K562 (cell line): ENCODE measurements around the gene RDH13. TPM values are rescaled to one million over a fixed set of nuclear protein-coding genes. Genes with fewer than 3 reads are reported as not detected.

ENCODE experiments used
- ATAC-seq: fragments of 200-7000 bp; cut with Tn5 transposase; 3 replicates; pipeline ENCODE4 v1.9.1; 2020; ENCODE audit warnings: moderate library complexity
- BruUV-seq: library from RNA; stranded (reverse); fragments of 400-500 nt; replicated peaks from 2 replicates; lab custom pipeline; 2021; lab: Mats Ljungman, UMichigan
- CTCF ChIA-PET: fragments of 300-600 bp; formaldehyde crosslinking; extraction: SDS; loops from one replicate; lab custom pipeline; 2021; ENCODE audit warnings: low intra/inter-chr PET ratio; lab: Yijun Ruan, JAX
- POLR2A ChIA-PET: fragments of 300-600, 350-650 bp; sonication (Branson Sonifier 250); formaldehyde crosslinking; extraction: SDS; loops from one replicate; lab custom pipeline; 2021; ENCODE audit warnings: antibody characterized with exemption, inconsistent platforms; lab: Yijun Ruan, JAX
- DNase-seq, 4 experiments: peaks; one replicate each; pipeline versions ENCODE4 v3.0.0 to v3.0.0-alpha.2; 2011 to 2018; ENCODE audit warnings: low spot score in 3 of 4, mixed read lengths in 3 of 4; ENCODE audit errors: extremely low read depth in 1 of 4
- FAIRE-seq: peaks from 2 replicates; lab custom pipeline; 2011; peaks lifted over from hg19 to GRCh38; lab: Jason Lieb, UNC
- H2AFZ ChIP-seq: 2 replicates; pipeline ENCODE4 v1.6.0; 2011; ENCODE audit warnings: low read depth, low read length, control low read depth, inconsistent platforms
- H3K27ac ChIP-seq: fragments of 200-600 bp; 3 replicates; pipeline ENCODE4 v1.8.0; 2011; ENCODE audit warnings: low read depth, mild to moderate bottlenecking, control low read depth, inconsistent platforms, low read length, moderate library complexity, mixed read lengths; ENCODE audit errors: extremely low read depth
- H3K27me3 ChIP-seq, 2 experiments: fragments of 300-600 bp in 1 of 2; 2 replicates in 1 of 2; 3 replicates in 1 of 2; pipeline versions ENCODE4 v1.6.0 to v1.8.0; 2011; ENCODE audit warnings: inconsistent platforms in 2 of 2, low read length in 2 of 2, mild to moderate bottlenecking in 1 of 2, mixed read lengths in 1 of 2, moderate library complexity in 1 of 2; ENCODE audit not compliant: control insufficient read depth in 2 of 2, insufficient read depth in 2 of 2
- H3K36me3 ChIP-seq: fragments of 300-600 bp; 3 replicates; pipeline ENCODE4 v1.8.0; 2011; ENCODE audit warnings: mild to moderate bottlenecking, low read length, inconsistent platforms; ENCODE audit not compliant: control insufficient read depth, insufficient read depth
- H3K4me1 ChIP-seq, 2 experiments: fragments of 200-600 bp in 1 of 2; replicated peaks in 1 of 2; 2 replicates in 1 of 2; 3 replicates in 1 of 2; pipeline versions ENCODE4 v1.5.1 to v1.8.0; 2011; ENCODE audit warnings: inconsistent platforms in 2 of 2, low read length in 2 of 2, mild to moderate bottlenecking in 1 of 2, mixed read lengths in 1 of 2, moderate library complexity in 1 of 2; ENCODE audit not compliant: control insufficient read depth in 2 of 2, insufficient read depth in 2 of 2
- H3K4me2 ChIP-seq: 2 replicates; pipeline ENCODE4 v1.6.1; 2011; ENCODE audit warnings: low read length, control low read depth, inconsistent platforms, mixed read lengths; ENCODE audit not compliant: insufficient read depth
- H3K4me3 ChIP-seq: fragments of 200-600 bp; sonication (generic), shearing (Covaris generic); 2 replicates; pipeline ENCODE4 v1.5.1; 2016; ENCODE audit warnings: control low read depth, inconsistent platforms
- H3K79me2 ChIP-seq: fragments of 200-600 bp; 3 replicates; pipeline ENCODE4 v1.8.0; 2011; ENCODE audit warnings: low read length, inconsistent platforms; ENCODE audit not compliant: control insufficient read depth, insufficient read depth
- H3K9ac ChIP-seq, 2 experiments: 2 replicates each; pipeline versions ENCODE4 v1.6.0 to v1.6.1; 2011; ENCODE audit warnings: low read depth in 2 of 2, low read length in 2 of 2, control low read depth in 1 of 2, inconsistent platforms in 1 of 2, mild to moderate bottlenecking in 1 of 2, mixed read lengths in 1 of 2; ENCODE audit not compliant: insufficient read depth in 1 of 2
- H3K9me1 ChIP-seq: one replicate; pipeline ENCODE4 v1.6.0; 2011; ENCODE audit warnings: inconsistent platforms, mild to moderate bottlenecking, low read length, moderate library complexity; ENCODE audit not compliant: control insufficient read depth, insufficient read depth
- H3K9me3 ChIP-seq: replicated peaks from 2 replicates; pipeline ENCODE4 v1.5.1; 2011; ENCODE audit warnings: low read depth, low read length, inconsistent platforms; ENCODE audit not compliant: control insufficient read depth, insufficient read depth
- H4K20me1 ChIP-seq: replicated peaks from 2 replicates; pipeline ENCODE4 v1.6.1; 2011; ENCODE audit warnings: low read length, inconsistent platforms, mixed read lengths; ENCODE audit not compliant: control insufficient read depth, insufficient read depth
- BCOR ChIP-seq: fragments of 450-650 bp; IDR thresholded peaks from 2 replicates; pipeline ENCODE4 v1.6.1; 2016
- CBFA2T3 ChIP-seq: fragments of 450-650 bp; IDR thresholded peaks from 2 replicates; pipeline ENCODE4 v1.6.1; 2017
- FOSL1 ChIP-seq: fragments of 200-800 bp; sonication (Bioruptor generic); conservative IDR thresholded peaks from 2 replicates; pipeline ENCODE4 v1.6.1; 2016; ENCODE audit warnings: missing genetic modification characterization, missing compliant biosample characterization
- HDAC1 ChIP-seq, 2 experiments: fragments of 450-650 bp; IDR thresholded peaks; 2 replicates each; pipeline ENCODE4 v1.6.1; 2016 to 2017; ENCODE audit warnings: inconsistent platforms in 1 of 2, mild to moderate bottlenecking in 1 of 2, moderate library complexity in 1 of 2
- JUND ChIP-seq, 2 experiments: IDR thresholded peaks; 2 replicates in 1 of 2; 3 replicates in 1 of 2; pipeline ENCODE4 v1.6.1; 2011; ENCODE audit warnings: borderline replicate concordance in 2 of 2, low read depth in 2 of 2, low read length in 2 of 2, improper control_type of control experiment in 1 of 2, missing biosample characterization in 1 of 2, missing genetic modification characterization in 1 of 2, missing genetic modification reagents in 1 of 2
- L3MBTL2 ChIP-seq: fragments of 450-650 bp; IDR thresholded peaks from 2 replicates; pipeline ENCODE4 v1.6.1; 2016; ENCODE audit warnings: mild to moderate bottlenecking, moderate library complexity
- MXI1 ChIP-seq: IDR thresholded peaks from 2 replicates; pipeline ENCODE4 v1.6.1; 2011; ENCODE audit warnings: low read depth, mild to moderate bottlenecking, improper control_type of control experiment, low read length
- PCBP1 ChIP-seq: fragments of 200-400 bp; formaldehyde crosslinking; IDR thresholded peaks from 2 replicates; pipeline ENCODE4 v1.6.1; 2018; ENCODE audit warnings: mild to moderate bottlenecking, low read depth, low read length; ENCODE audit not compliant: poor library complexity, severe bottlenecking
- PHF21A ChIP-seq: fragments of 450-650 bp; IDR thresholded peaks from 2 replicates; pipeline ENCODE4 v1.6.1; 2017; ENCODE audit warnings: low read depth, borderline replicate concordance
- POLR2A ChIP-seq: fragments of 450-650 bp; conservative IDR thresholded peaks from 2 replicates; pipeline ENCODE4 v1.6.1; 2016
- POLR2H ChIP-seq: IDR thresholded peaks from 2 replicates; pipeline ENCODE4 v1.6.1; 2016; ENCODE audit warnings: missing genetic modification characterization, low read depth, mild to moderate bottlenecking, control low read depth, missing compliant biosample characterization, moderate library complexity
- RBFOX2 ChIP-seq: fragments of 200-400 bp; formaldehyde crosslinking; IDR thresholded peaks from 2 replicates; pipeline ENCODE4 v1.6.1; 2017; ENCODE audit warnings: low read depth, mild to moderate bottlenecking, low read length, moderate library complexity
- YY1 ChIP-seq, 3 experiments: IDR thresholded peaks; 2 replicates each; pipeline ENCODE4 v1.6.1; 2011; ENCODE audit warnings: low read length in 2 of 3, mild to moderate bottlenecking in 2 of 3, moderate library complexity in 2 of 3, borderline replicate concordance in 1 of 3, control low read depth in 1 of 3, low read depth in 1 of 3; ENCODE audit not compliant: insufficient read depth in 3 of 3, insufficient replicate concordance in 2 of 3, control insufficient read depth in 1 of 3, insufficient read length in 1 of 3; ENCODE audit errors: extremely low read depth in 1 of 3
- ZNF644 ChIP-seq: fragments of 200-800 bp; sonication (Bioruptor generic); IDR thresholded peaks from 2 replicates; pipeline ENCODE4 v1.6.1; 2016; ENCODE audit warnings: low read depth, missing genetic modification characterization, missing compliant biosample characterization
- WGBS: fragments of 100-300 bp; shearing (Covaris generic); methylation state at CpG from one replicate; pipeline ENCODE4 v1.1.6; 2016; ENCODE audit warnings: low coverage, mixed read lengths; ENCODE audit not compliant: insufficient coverage; ENCODE audit errors: missing lambda C conversion rate; 5-methylcytosine and 5-hydroxymethylcytosine counted together
- in situ Hi-C: fragments of 300-500 bp; cut with MboI; formaldehyde crosslinking; loops from 4 replicates; pipeline ENCODE4 v1.15.0; 2018; ENCODE audit warnings: inconsistent platforms, mixed read lengths
- intact Hi-C: fragments of 100-400 bp; cut with micrococcal nuclease; formaldehyde crosslinking; loops from 2 replicates; pipeline ENCODE4 v1.14.2; 2022
- polyA plus RNA-seq, 8 experiments: library from polyadenylated mRNA; depleted of rRNA in 4 of 8; stranded (reverse) in 5 of 8; unstranded in 3 of 8; fragments of >200 nt; fragmentation: Nextera tagmentation in 2 of 8; fragmentation: Illumina TruSeq in 1 of 8; extraction: Ambion mirVana in 2 of 8; extraction: Trizol in 1 of 8; gene quantifications; 2 replicates each; pipeline versions ENCODE4 v1.2.1 to v1.2.3, GENCODE V29; 2011 to 2014; ENCODE audit warnings: inconsistent platforms in 1 of 8, missing spikeins in 1 of 8
- total RNA-seq, 7 experiments: library from RNA; depleted of rRNA in 6 of 7; stranded (reverse); fragments of >200 nt in 6 of 7; fragmentation: Illumina TruSeq in 2 of 7; extraction: Trizol in 2 of 7; gene quantifications; 2 replicates each; pipeline versions ENCODE4 v1.2.1 to v1.2.3, GENCODE V29; 2011 to 2021; ENCODE audit warnings: low replicate concordance in 1 of 7
- TF ChIP-seq, protein P1 (sequence below): fragments of 450-650 bp; IDR thresholded peaks from 2 replicates; pipeline ENCODE4 v1.6.1; 2016
- TF ChIP-seq, protein P2 (sequence below): IDR thresholded peaks from 3 replicates; pipeline ENCODE4 v1.6.1; 2011; ENCODE audit warnings: borderline replicate concordance, mild to moderate bottlenecking, moderate library complexity; ENCODE audit not compliant: insufficient read length; ENCODE audit errors: extremely low read depth

Gene RDH13
- total and polyA plus RNA-seq, 9 of the 15 experiments (the other 6 are each of a cell fraction or from before 2014, with no cell fraction given), result 7.5 to 70.3 (median 39.5) TPM

DNA sequence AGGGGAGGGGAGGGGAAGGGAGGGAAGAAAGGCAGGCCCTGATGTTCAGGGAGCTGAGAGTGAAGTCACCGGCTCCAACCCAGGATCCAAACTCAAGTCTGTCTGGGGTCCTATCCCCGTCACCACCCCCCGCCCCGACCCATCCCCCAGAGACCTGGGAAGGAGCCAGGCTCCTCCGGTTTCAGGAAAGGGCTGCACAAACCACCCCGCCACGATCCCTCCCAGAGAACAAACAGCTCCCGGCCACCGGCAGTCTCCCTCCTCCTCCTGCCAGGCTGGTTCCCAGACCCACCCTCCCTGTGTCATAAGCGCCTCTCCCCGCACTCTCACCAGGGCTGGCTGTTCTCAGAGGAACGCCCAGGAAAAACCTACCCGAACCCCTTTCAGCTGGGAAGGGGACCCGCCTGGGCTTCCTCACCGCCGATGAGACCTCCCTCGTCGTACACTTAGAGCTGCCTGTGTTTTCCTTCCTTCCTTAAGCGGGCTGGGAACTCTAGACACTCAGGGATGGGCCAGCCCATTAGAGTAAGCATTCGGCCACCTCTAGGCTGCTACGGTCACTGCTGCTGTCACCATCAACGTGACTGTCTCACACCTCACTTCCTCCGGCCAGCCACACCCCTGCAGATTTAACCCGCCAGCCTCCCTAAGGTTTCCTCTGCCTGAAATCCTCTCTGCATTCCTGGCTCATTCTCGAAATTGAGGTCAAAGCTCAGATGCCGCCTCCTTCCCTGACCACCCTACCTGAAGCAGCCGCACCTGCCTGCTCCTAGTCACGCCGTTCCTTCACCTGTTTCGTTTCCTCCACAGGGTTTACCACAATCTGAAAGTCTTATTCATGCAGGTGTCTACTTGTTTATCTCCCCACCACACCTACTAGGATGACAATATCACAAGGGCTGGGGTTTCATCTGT is 6.3 kb upstream of the RDH13 start:
- H3K79me2 ChIP-seq, result no peaks in the 10 kb centered on the region
- in situ Hi-C loops (no loop called here), intact Hi-C loops (no loop called here)
- H3K9me3 ChIP-seq, result no peaks in the 10 kb centered on the region
- peak; percentile 97 for ATAC-seq
- no peak overlapping the region for H3K27ac ChIP-seq
- DNase-seq, result peak; percentile 56 to 75 (median 65)
- no peaks in the 10 kb centered on the region for H3K9me1 ChIP-seq
- under 1% methylated on average over 24 of the region's 30 CpGs for WGBS
- H2AFZ ChIP-seq, result peak overlapping the region; percentile 88
- peak overlapping the region; percentile 39 to 77; a peak in 3 of 4 replicates for H3K9ac ChIP-seq
- peak overlapping the region; percentile 86 for H3K4me2 ChIP-seq
- H3K36me3 ChIP-seq, result no peaks in the 10 kb centered on the region
- no TSS peak for BruUV-seq
- H3K27me3 ChIP-seq, result peaks cover 8% of the 10 kb centered on the region in 2 experiments; a peak in 4 of 5 replicates
- H4K20me1 ChIP-seq, result no peaks in the 10 kb centered on the region
- ChIA-PET POLR2A (interaction anchor here (0.9 to 5.9 kb wide), 3 partner anchors 11 to 23 kb away, joined by 3 to 32 read pairs (median 3); no protein-coding TSS in a partner anchor), CTCF (no interaction called here)
- H3K4me1 ChIP-seq, result peaks cover 19 to 21% of the 10 kb centered on the region in 2 experiments
- peak; percentile 91 for FAIRE-seq
- H3K4me3 ChIP-seq, result peak overlapping the region; percentile 42
- TF ChIP-seq, protein P1, sequence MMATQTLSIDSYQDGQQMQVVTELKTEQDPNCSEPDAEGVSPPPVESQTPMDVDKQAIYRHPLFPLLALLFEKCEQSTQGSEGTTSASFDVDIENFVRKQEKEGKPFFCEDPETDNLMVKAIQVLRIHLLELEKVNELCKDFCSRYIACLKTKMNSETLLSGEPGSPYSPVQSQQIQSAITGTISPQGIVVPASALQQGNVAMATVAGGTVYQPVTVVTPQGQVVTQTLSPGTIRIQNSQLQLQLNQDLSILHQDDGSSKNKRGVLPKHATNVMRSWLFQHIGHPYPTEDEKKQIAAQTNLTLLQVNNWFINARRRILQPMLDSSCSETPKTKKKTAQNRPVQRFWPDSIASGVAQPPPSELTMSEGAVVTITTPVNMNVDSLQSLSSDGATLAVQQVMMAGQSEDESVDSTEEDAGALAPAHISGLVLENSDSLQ, result peak; percentile 61; the same call in 1 of the 2 replicates
- no peak for TF ChIP-seq BCOR
- TF ChIP-seq L3MBTL2, result peak; percentile 37; the same call in 1 of the 2 replicates
- TF ChIP-seq ZNF644 (tag), result no peak
- TF ChIP-seq JUND (IDR thresholded peaks at IDR 0.05; ENCODE audit: borderline replicate concordance, low read depth, low read length), result 0 out of 2 replicates have a peak, but pooled peaks have one; percentile 25
- no peak for TF ChIP-seq JUND (tag; IDR thresholded peaks at IDR 0.05; ENCODE audit: borderline replicate concordance, low read depth, low read length)
- TF ChIP-seq POLR2H (tag), result no peak
- peak in 1 of 2 experiments; percentile 44; a peak in 2 of 4 replicates for TF ChIP-seq HDAC1 (IDR thresholded peaks at IDR 0.05)
- peak; percentile 36; the same call in 1 of the 2 replicates for TF ChIP-seq RBFOX2
- 0 out of 2 replicates have a peak, but pooled peaks have one; percentile 52 for TF ChIP-seq PHF21A
- 0 out of 2 replicates have a peak, but pooled peaks have one; percentile 30 for TF ChIP-seq CBFA2T3
- 0 out of 2 replicates have a peak, but pooled peaks have one; percentile 29 for TF ChIP-seq FOSL1
- TF ChIP-seq, protein P2, sequence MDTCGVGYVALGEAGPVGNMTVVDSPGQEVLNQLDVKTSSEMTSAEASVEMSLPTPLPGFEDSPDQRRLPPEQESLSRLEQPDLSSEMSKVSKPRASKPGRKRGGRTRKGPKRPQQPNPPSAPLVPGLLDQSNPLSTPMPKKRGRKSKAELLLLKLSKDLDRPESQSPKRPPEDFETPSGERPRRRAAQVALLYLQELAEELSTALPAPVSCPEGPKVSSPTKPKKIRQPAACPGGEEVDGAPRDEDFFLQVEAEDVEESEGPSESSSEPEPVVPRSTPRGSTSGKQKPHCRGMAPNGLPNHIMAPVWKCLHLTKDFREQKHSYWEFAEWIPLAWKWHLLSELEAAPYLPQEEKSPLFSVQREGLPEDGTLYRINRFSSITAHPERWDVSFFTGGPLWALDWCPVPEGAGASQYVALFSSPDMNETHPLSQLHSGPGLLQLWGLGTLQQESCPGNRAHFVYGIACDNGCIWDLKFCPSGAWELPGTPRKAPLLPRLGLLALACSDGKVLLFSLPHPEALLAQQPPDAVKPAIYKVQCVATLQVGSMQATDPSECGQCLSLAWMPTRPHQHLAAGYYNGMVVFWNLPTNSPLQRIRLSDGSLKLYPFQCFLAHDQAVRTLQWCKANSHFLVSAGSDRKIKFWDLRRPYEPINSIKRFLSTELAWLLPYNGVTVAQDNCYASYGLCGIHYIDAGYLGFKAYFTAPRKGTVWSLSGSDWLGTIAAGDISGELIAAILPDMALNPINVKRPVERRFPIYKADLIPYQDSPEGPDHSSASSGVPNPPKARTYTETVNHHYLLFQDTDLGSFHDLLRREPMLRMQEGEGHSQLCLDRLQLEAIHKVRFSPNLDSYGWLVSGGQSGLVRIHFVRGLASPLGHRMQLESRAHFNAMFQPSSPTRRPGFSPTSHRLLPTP, result no peak
- TF ChIP-seq PCBP1, result peak; percentile 85
- peak; percentile 49; the same call in 1 of the 2 replicates for TF ChIP-seq MXI1
- peak in 1 of 3 experiments; percentile 37 for TF ChIP-seq YY1 (IDR thresholded peaks at IDR 0.05; ENCODE audit: borderline replicate concordance in 1 of 3, control insufficient read depth in 1 of 3, extremely low read depth in 1 of 3, insufficient read depth in 3 of 3, insufficient read length in 1 of 3, insufficient replicate concordance in 2 of 3, low read depth in 1 of 3, low read length in 2 of 3)
- peak; percentile 44; the same call in 1 of the 2 replicates for TF ChIP-seq POLR2A
